ENCODE measurements around the gene NOPCHAP1.
"Not testable (repeated sequence)": the region's sequence is repeated elsewhere in the genome, so short reads cannot be mapped to it uniquely, and the experiment has no call there.

The NOPCHAP1 gene

GRCh38 chr12:104964856-104965205, 21.3 kb upstream of the NOPCHAP1 start:
- no peak for DNase-seq (ENCODE audit: low spot score)

GRCh38 chr12:104966677-104967076, 19.4 kb upstream of the NOPCHAP1 start:
- no peak for DNase-seq (ENCODE audit: low spot score)

- no peak for DNase-seq (ENCODE audit: low spot score)
These were observed 16.8 kb upstream of the NOPCHAP1 start for GRCh38 chr12:104969343-104969742.

GRCh38 chr12:104971306-104971705, 14.8 kb upstream of the NOPCHAP1 start:
- DNase-seq (ENCODE audit: low spot score): peak; percentile 31

- DNase-seq (ENCODE audit: low spot score): no peak
These were observed 12.9 kb upstream of the NOPCHAP1 start for GRCh38 chr12:104973250-104973649.

GRCh38 chr12:104974626-104975290, 11.4 kb upstream of the NOPCHAP1 start:
- peak; percentile 30 for DNase-seq (ENCODE audit: low spot score)

- peak; percentile 50 for DNase-seq (ENCODE audit: low spot score)
These were observed 10.4 kb upstream of the NOPCHAP1 start for GRCh38 chr12:104975587-104976343.

GRCh38 chr12:104976703-104977102, 9.4 kb upstream of the NOPCHAP1 start:
- DNase-seq (ENCODE audit: low spot score): no peak

- DNase-seq (ENCODE audit: low spot score): not testable (repeated sequence)
These were observed 8.4 kb upstream of the NOPCHAP1 start for GRCh38 chr12:104977688-104978087.

- no peak for DNase-seq (ENCODE audit: low spot score)
These were observed 910 bp upstream of the NOPCHAP1 start for GRCh38 chr12:104985206-104985605.

GRCh38 chr12:104990950-104991349, 4.8 kb downstream of the NOPCHAP1 start:
- DNase-seq (ENCODE audit: low spot score): no peak

- no peak for DNase-seq (ENCODE audit: low spot score)
These were observed 5.5 kb downstream of the NOPCHAP1 start for GRCh38 chr12:104991565-104992128.

- no peak for DNase-seq (ENCODE audit: low spot score)
These were observed 8.2 kb downstream of the NOPCHAP1 start for GRCh38 chr12:104994336-104994735.

GRCh38 chr12:104997541-104997940, 11.4 kb downstream of the NOPCHAP1 start:
- no peak for DNase-seq (ENCODE audit: low spot score)

- DNase-seq (ENCODE audit: low spot score): no peak
These were observed 12.6 kb downstream of the NOPCHAP1 start for GRCh38 chr12:104998423-104999346.

GRCh38 chr12:104999347-104999685, 13.2 kb downstream of the NOPCHAP1 start:
- no peak for DNase-seq (ENCODE audit: low spot score)

GRCh38 chr12:105001476-105001875, 15.4 kb downstream of the NOPCHAP1 start:
- no peak for DNase-seq (ENCODE audit: low spot score)

GRCh38 chr12:105013892-105014291, 27.8 kb downstream of the NOPCHAP1 start:
- DNase-seq (ENCODE audit: low spot score): no peak

GRCh38 chr12:105014603-105015002, 28.5 kb downstream of the NOPCHAP1 start:
- no peak for DNase-seq (ENCODE audit: low spot score)

GRCh38 chr12:105015543-105015942, 29.4 kb downstream of the NOPCHAP1 start:
- DNase-seq (ENCODE audit: low spot score): no peak

- no peak for DNase-seq (ENCODE audit: low spot score)
These were observed 31.9 kb downstream of the NOPCHAP1 start for GRCh38 chr12:105018012-105018411.

- no peak for DNase-seq (ENCODE audit: low spot score)
These were observed 32.7 kb downstream of the NOPCHAP1 start for GRCh38 chr12:105018776-105019175.
